ENCODE measurements around the gene TSPAN1. TPM values are rescaled to one million over a fixed set of nuclear protein-coding genes. Genes with fewer than 3 reads are reported as not detected.

TSPAN1 gene
- total and polyA plus RNA-seq, 10 of the 15 experiments (the other 5 are each of a cell fraction or from before 2014, with no cell fraction given), result 0.08 to 0.29 (median 0.23) TPM; not detected in 5

- FAIRE-seq (no peak), ATAC-seq (no peak), DNase-seq (ENCODE audit: low read depth, low spot score) (no peak)
- Histone ChIP-seq H3K9ac (ENCODE audit: control insufficient read depth, insufficient read depth, low read length) (peak overlapping the region; percentile 74), H3K27me3 (replicated peaks in 1 of 2; ENCODE audit: control insufficient read depth in 2 of 2, insufficient read depth in 2 of 2, low read length in 1 of 2) (no peaks in the 10 kb centered on the region), H3K27ac (ENCODE audit: control insufficient read depth, insufficient read depth) (peak overlapping the region; percentile 98), H3K79me2 (ENCODE audit: control insufficient read depth, insufficient read depth, low read length) (peaks cover 31% of the 10 kb centered on the region), H3K4me1 (ENCODE audit: control insufficient read depth, insufficient read depth, low read length) (peaks cover 16% of the 10 kb centered on the region), H2AFZ (ENCODE audit: control insufficient read depth, low read depth, low read length) (no peak overlapping the region; the same call in 1 of the 2 replicates), H3K4me3 (peak overlapping the region; percentile 91), H3K36me3 (ENCODE audit: control insufficient read depth in 2 of 2, insufficient read depth in 2 of 2, low read length in 1 of 2) (no peaks in the 10 kb centered on the region), H3K4me2 (ENCODE audit: control insufficient read depth, insufficient read depth) (peak overlapping the region; percentile 99), H3K9me3 (replicated peaks; ENCODE audit: control insufficient read depth, insufficient read depth, low read length) (no peaks in the 10 kb centered on the region), H4K20me1 (ENCODE audit: control insufficient read depth, insufficient read depth) (no peaks in the 10 kb centered on the region)
- ChIA-PET RAD21 (ENCODE audit: unreplicated experiment) (interaction anchor here (1.0 to 2.1 kb wide), 9 partner anchors 18 to 90 kb away, joined by 3 to 6 read pairs (median 3); no protein-coding TSS in a partner anchor), POLR2A (interaction anchor here (0.6 to 2.0 kb wide), 7 partner anchors 7 to 70 kb away, joined by 3 to 8 read pairs (median 4); partner anchors contain the start of gene TSPAN1), CTCF (interaction anchor here (0.5 to 1.6 kb wide), 4 partner anchors 10 to 191 kb away, joined by 3 to 5 read pairs (median 4); no protein-coding TSS in a partner anchor), SMC1A (ENCODE audit: uncharacterized antibody, unreplicated experiment) (interaction anchor here (0.7 to 3.3 kb wide), 14 partner anchors 14 to 99 kb away, joined by 3 to 13 read pairs (median 6); partner anchors contain the start of gene TSPAN1)
- BruUV-seq (replicated peaks), result no TSS peak
- TF ChIP-seq NFYA (IDR thresholded peaks at IDR 0.05; ENCODE audit: borderline replicate concordance, low read depth, low read length) (no peak), SPI1 (IDR thresholded peaks at IDR 0.05; ENCODE audit: borderline replicate concordance, insufficient read depth, low read depth, low read length) (peak; percentile 31; the same call in 1 of the 2 replicates)
- 62% methylated on average over 3 of the region's 3 CpGs for WGBS (ENCODE audit: insufficient coverage, insufficient replicate concordance, low lambda C conversion rate, missing lambda C conversion rate)
- intact Hi-C loops (cut with micrococcal nuclease; ENCODE audit: unreplicated experiment) (loop anchor here (2.0 to 10.0 kb wide), 4 partner anchors 45 to 201 kb away; no protein-coding TSS in a partner anchor), in situ Hi-C loops (cut with MboI) (no loop called here)
Observed at GRCh38 chr1:46133781-46134350, 41.0 kb upstream of the TSPAN1 start.

DNA sequence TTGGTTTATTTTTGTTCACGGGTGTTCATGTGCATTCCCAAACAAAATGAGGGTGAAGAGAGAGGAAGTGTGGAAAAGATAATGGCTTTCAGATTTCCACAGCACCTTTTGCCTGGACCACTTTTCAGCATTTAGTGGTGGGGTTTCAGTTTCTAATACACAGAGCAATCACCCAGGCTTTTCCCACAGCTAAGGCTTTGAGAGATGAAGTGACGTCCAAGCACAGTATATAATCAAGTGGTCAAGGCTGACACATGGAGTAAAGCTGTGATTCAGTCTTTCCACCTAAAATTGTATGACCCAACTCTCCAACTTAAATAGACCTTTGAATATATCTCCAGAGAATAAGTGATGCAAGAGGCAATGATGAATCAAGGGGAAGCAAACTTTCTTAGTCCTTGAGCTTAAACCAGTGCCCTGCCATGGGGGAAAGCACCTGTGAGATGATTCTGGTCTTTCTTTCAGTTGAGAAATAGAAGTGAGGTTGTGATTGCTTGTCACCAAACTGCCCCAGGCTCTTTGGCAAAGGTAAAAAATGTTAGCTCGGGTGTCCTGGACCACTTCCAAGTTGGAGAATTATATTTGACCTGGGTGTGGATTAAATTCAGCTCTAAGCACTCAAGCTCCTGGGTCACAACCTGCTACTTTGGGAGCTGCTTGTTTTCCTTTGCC lies 40.1 kb upstream of the TSPAN1 start:
- FAIRE-seq (no peak), DNase-seq (ENCODE audit: low read depth, low spot score) (peak; percentile 56), ATAC-seq (peak; percentile 18)
- 0% methylated on average over 3 of the region's 3 CpGs for WGBS (ENCODE audit: insufficient coverage, insufficient replicate concordance, low lambda C conversion rate, missing lambda C conversion rate)
- intact Hi-C loops (cut with micrococcal nuclease; ENCODE audit: unreplicated experiment), result loop anchor here (5.0 to 10.0 kb wide), 2 partner anchors 72 to 200 kb away; no protein-coding TSS in a partner anchor
- H4K20me1 ChIP-seq (ENCODE audit: control insufficient read depth, insufficient read depth), result no peaks in the 10 kb centered on the region
- H3K4me3 ChIP-seq, result peak overlapping the region; percentile 29; the same call in 1 of the 2 replicates
- H3K4me1 ChIP-seq (ENCODE audit: control insufficient read depth, insufficient read depth, low read length), result peaks cover 16% of the 10 kb centered on the region
- peak overlapping the region; percentile 99 for H3K4me2 ChIP-seq (ENCODE audit: control insufficient read depth, insufficient read depth)
- BruUV-seq (replicated peaks), result no TSS peak
- H2AFZ ChIP-seq (ENCODE audit: control insufficient read depth, low read depth, low read length), result 0 out of 2 replicates have a peak overlapping the region, but pooled peaks have one; percentile 8
- H3K9ac ChIP-seq (ENCODE audit: control insufficient read depth, insufficient read depth, low read length), result no peak overlapping the region
- no peaks in the 10 kb centered on the region for H3K36me3 ChIP-seq (ENCODE audit: control insufficient read depth in 2 of 2, insufficient read depth in 2 of 2, low read length in 1 of 2)
- SMC1A ChIA-PET (ENCODE audit: uncharacterized antibody, unreplicated experiment), result interaction anchor here (0.7 to 3.3 kb wide), 23 partner anchors 11 to 100 kb away, joined by 3 to 13 read pairs (median 5); partner anchors contain the start of gene TSPAN1
- in situ Hi-C loops (cut with MboI), result no loop called here
- H3K9me3 ChIP-seq (replicated peaks; ENCODE audit: control insufficient read depth, insufficient read depth, low read length), result no peaks in the 10 kb centered on the region
- POLR2A ChIA-PET, result interaction anchor here (0.7 to 2.0 kb wide), 13 partner anchors 8 to 92 kb away, joined by 3 to 8 read pairs (median 4); partner anchors contain the start of gene TSPAN1
- H3K27me3 ChIP-seq (replicated peaks in 1 of 2; ENCODE audit: control insufficient read depth in 2 of 2, insufficient read depth in 2 of 2, low read length in 1 of 2), result no peaks in the 10 kb centered on the region
- CTCF ChIA-PET, result interaction anchor here (0.7 to 1.6 kb wide), 11 partner anchors 9 to 98 kb away, joined by 3 to 8 read pairs (median 4); partner anchors contain the start of gene TSPAN1
- RAD21 ChIA-PET (ENCODE audit: unreplicated experiment), result interaction anchor here (0.8 to 2.1 kb wide), 17 partner anchors 11 to 281 kb away, joined by 3 to 13 read pairs (median 3); no protein-coding TSS in a partner anchor
- H3K27ac ChIP-seq (ENCODE audit: control insufficient read depth, insufficient read depth), result peak overlapping the region; percentile 98
- H3K79me2 ChIP-seq (ENCODE audit: control insufficient read depth, insufficient read depth, low read length), result peaks cover 23% of the 10 kb centered on the region
- TF ChIP-seq ZBTB33 (IDR thresholded peaks at IDR 0.05) (no peak), RBBP5 (conservative IDR thresholded peaks at IDR 0.05) (no peak), PKNOX1 (IDR thresholded peaks at IDR 0.05) (peak; percentile 27; the same call in 1 of the 2 replicates)
